GM19468 (cell line): ENCODE results near the gene SMIM10.
A peak's percentile ranks its signal among the peaks of the same experiment; 100 is the strongest.
"Not testable (repeated sequence)": the region's sequence is repeated elsewhere in the genome, so short reads cannot be mapped to it uniquely, and the experiment has no call there.

Source experiments
- ATAC-seq: cut with Tn5 transposase; IDR thresholded peaks from one replicate; pipeline ENCODE4 v1.9.1; 2021; ENCODE audit warnings: mild to moderate bottlenecking, moderate library complexity, moderate number of reproducible peaks; ENCODE audit not compliant: unreplicated experiment; ENCODE audit errors: extremely low read depth

The SMIM10 gene

GRCh38 chrX:134990801-134991481 lies at the start of gene SMIM10:
Gene SMIM10, plus strand, starts transcription at chrX:134990991. Its CDS starts 105 bp downstream, at chrX:134991096.
- peak; percentile 76 for ATAC-seq

- ATAC-seq, result not testable (repeated sequence)
Measured at GRCh38 chrX:134946364-134946763, 44.4 kb upstream of the SMIM10 start.

GRCh38 chrX:134948333-134949241 lies 42.2 kb upstream of the SMIM10 start:
- ATAC-seq, result no peak

GRCh38 chrX:134949271-134949670 lies 41.5 kb upstream of the SMIM10 start:
- no peak for ATAC-seq

GRCh38 chrX:134957836-134958235 lies 33.0 kb upstream of the SMIM10 start:
- no peak for ATAC-seq

GRCh38 chrX:134960366-134960765 lies 30.4 kb upstream of the SMIM10 start:
- not testable (repeated sequence) for ATAC-seq

- no peak for ATAC-seq
Measured at GRCh38 chrX:134963041-134963440, 27.8 kb upstream of the SMIM10 start.

GRCh38 chrX:134969726-134970125 lies 21.1 kb upstream of the SMIM10 start:
- ATAC-seq, result no peak

GRCh38 chrX:134971926-134972325 lies 18.9 kb upstream of the SMIM10 start:
- no peak for ATAC-seq

- no peak for ATAC-seq
Measured at GRCh38 chrX:134975516-134975915, 15.3 kb upstream of the SMIM10 start.

- no peak for ATAC-seq
Measured at GRCh38 chrX:134981910-134982309, 8.9 kb upstream of the SMIM10 start.

GRCh38 chrX:134982748-134983147 lies 8.0 kb upstream of the SMIM10 start:
- no peak for ATAC-seq

GRCh38 chrX:134985479-134985878 lies 5.3 kb upstream of the SMIM10 start:
- ATAC-seq, result no peak

- no peak for ATAC-seq
Measured at GRCh38 chrX:134990475-134990800, 353 bp upstream of the SMIM10 start.

GRCh38 chrX:134997646-134998045 lies 6.9 kb downstream of the SMIM10 start:
- ATAC-seq, result no peak

- no peak for ATAC-seq
Measured at GRCh38 chrX:134998246-134998645, 7.5 kb downstream of the SMIM10 start.

GRCh38 chrX:134999469-134999868 lies 8.7 kb downstream of the SMIM10 start:
- no peak for ATAC-seq

GRCh38 chrX:135000516-135000915 lies 9.7 kb downstream of the SMIM10 start:
- ATAC-seq, result no peak

GRCh38 chrX:135003876-135004623 lies 13.3 kb downstream of the SMIM10 start:
- peak; percentile 87 for ATAC-seq

GRCh38 chrX:135006187-135006586 lies 15.4 kb downstream of the SMIM10 start:
- ATAC-seq, result no peak
